ENCODE results near the gene DNAAF8. TPM values are rescaled to one million over a fixed set of nuclear protein-coding genes. Genes with fewer than 3 reads are reported as not detected.

DNAAF8 gene
- total RNA-seq, 1 donor, result 1.1 TPM

DNA sequence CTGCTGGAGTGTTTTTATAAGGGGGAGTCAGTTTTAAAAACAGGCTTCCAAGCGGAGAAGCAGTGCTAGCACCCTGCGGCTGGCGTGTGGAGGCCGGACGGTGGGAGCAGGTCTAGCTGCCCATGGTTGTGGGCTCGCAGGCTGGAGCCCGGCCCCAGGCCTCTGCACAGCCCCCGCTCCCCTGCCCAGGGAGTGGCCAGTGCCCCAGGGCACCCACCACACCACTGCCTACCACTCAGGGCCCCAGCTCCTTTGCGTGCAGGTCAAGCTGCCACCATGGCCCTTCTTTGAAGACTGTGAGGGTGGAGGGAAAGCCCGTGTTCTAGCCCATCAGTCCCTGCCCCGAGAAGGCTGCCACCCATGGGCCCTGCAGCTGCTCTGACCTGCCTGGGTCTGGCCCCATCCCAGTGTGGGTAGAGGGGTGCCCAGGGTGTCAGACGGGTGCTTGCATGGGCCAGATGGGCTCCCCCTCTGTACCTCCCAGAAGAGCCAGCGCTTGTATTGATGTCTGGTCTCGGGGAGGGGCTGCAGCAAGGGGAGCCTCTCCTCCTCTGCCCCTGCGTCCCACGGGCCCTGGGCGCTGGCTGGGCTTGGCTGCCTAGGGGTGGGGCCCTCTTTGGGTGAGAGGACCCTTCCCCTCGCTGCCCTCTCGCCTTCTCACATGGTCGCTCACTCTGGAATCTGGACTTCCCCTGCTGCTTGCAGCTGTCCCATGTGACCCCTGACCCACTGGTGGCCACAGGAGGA is 42.5 kb upstream of the DNAAF8 start:
- Histone ChIP-seq H3K79me2 (ENCODE audit: insufficient read depth, low read length) (peaks cover 9% of the 10 kb centered on the region), H3K27me3 (ENCODE audit: insufficient read depth, low read length) (no peaks in the 10 kb centered on the region), H3K4me1 (ENCODE audit: insufficient read depth, low read length) (peaks cover 15% of the 10 kb centered on the region), H3K4me3 (ENCODE audit: insufficient read depth, low read length) (no peak overlapping the region), H3K9me3 (ENCODE audit: low read depth, low read length) (no peaks in the 10 kb centered on the region), H4K20me1 (ENCODE audit: insufficient read depth, low read length) (peaks cover 16% of the 10 kb centered on the region), H3K4me2 (ENCODE audit: insufficient read depth, low read length) (no peak overlapping the region), H3K27ac (ENCODE audit: low read depth, low read length) (no peak overlapping the region), H2AFZ (ENCODE audit: low read length) (no peak overlapping the region), H3K36me3 (ENCODE audit: insufficient read depth, low read length) (peaks cover 22% of the 10 kb centered on the region)
- peak; percentile 90 for DNase-seq (ENCODE audit: insufficient read length, low spot score, missing footprints)
- TF ChIP-seq, protein P1, sequence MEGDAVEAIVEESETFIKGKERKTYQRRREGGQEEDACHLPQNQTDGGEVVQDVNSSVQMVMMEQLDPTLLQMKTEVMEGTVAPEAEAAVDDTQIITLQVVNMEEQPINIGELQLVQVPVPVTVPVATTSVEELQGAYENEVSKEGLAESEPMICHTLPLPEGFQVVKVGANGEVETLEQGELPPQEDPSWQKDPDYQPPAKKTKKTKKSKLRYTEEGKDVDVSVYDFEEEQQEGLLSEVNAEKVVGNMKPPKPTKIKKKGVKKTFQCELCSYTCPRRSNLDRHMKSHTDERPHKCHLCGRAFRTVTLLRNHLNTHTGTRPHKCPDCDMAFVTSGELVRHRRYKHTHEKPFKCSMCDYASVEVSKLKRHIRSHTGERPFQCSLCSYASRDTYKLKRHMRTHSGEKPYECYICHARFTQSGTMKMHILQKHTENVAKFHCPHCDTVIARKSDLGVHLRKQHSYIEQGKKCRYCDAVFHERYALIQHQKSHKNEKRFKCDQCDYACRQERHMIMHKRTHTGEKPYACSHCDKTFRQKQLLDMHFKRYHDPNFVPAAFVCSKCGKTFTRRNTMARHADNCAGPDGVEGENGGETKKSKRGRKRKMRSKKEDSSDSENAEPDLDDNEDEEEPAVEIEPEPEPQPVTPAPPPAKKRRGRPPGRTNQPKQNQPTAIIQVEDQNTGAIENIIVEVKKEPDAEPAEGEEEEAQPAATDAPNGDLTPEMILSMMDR (IDR thresholded peaks at IDR 0.05; ENCODE audit: extremely low read depth, low read depth, low read length), result no peak

GRCh38 chr16:4692460-4693295 is 41.7 kb upstream of the DNAAF8 start:
- peak overlapping the region; percentile 92 for H3K4me3 ChIP-seq (ENCODE audit: insufficient read depth, low read length)
- H3K4me1 ChIP-seq (ENCODE audit: insufficient read depth, low read length), result peaks cover 15% of the 10 kb centered on the region
- H2AFZ ChIP-seq (ENCODE audit: low read length), result no peak overlapping the region
- no peaks in the 10 kb centered on the region for H3K27me3 ChIP-seq (ENCODE audit: insufficient read depth, low read length)
- H3K36me3 ChIP-seq (ENCODE audit: insufficient read depth, low read length), result peaks cover 26% of the 10 kb centered on the region
- peaks cover 9% of the 10 kb centered on the region for H3K79me2 ChIP-seq (ENCODE audit: insufficient read depth, low read length)
- peak overlapping the region; percentile 82 for H3K4me2 ChIP-seq (ENCODE audit: insufficient read depth, low read length)
- H3K9me3 ChIP-seq (ENCODE audit: low read depth, low read length), result no peaks in the 10 kb centered on the region
- peak; percentile 92 for DNase-seq (ENCODE audit: insufficient read length, low spot score, missing footprints)
- peak overlapping the region; percentile 39 for H3K27ac ChIP-seq (ENCODE audit: low read depth, low read length)
- H4K20me1 ChIP-seq (ENCODE audit: insufficient read depth, low read length), result peaks cover 16% of the 10 kb centered on the region
- TF ChIP-seq, protein P1 (IDR thresholded peaks at IDR 0.05; ENCODE audit: extremely low read depth, low read depth, low read length), result no peak

DNA sequence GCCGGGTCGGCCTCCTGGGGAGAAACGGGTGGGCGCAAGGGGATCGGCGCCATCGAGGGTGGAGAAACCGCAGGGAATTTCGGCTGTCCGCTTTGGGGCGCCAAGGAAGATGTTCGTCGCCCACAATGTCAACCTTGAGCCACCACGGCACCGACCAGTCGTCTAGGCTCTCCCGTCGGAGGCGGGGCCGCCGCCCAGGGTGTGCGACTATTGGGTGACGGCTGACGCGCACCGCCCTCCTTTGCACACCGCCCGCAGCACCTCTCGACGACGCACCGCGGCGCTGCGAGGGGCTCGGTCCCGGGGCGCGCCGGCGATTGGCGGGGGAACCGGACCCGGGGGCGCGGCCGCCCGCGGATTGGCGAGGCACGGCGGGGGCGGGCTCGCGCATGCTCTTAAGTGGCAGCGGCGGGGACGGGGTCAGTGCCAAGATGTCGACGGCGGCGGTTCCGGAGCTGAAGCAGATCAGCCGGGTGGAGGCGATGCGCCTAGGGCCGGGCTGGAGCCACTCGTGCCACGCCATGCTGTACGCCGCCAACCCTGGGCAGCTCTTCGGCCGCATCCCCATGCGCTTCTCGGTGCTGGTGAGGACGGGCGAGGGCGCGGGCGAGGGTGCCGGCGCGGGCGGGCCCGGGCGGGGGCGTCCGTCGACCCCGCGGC is 40.9 kb upstream of the DNAAF8 start, which contains the start of gene NUDT16L1:
Gene NUDT16L1 (plus strand): TSS at position 267 of the 660 bp plus-strand sequence. CDS start 165 bp downstream, at position 432.
- no peaks in the 10 kb centered on the region for H3K27me3 ChIP-seq (ENCODE audit: insufficient read depth, low read length)
- peak within 1 kb of the TSS; percentile 92 for H3K4me3 ChIP-seq (ENCODE audit: insufficient read depth, low read length)
- peaks cover 9% of the 10 kb centered on the region for H3K79me2 ChIP-seq (ENCODE audit: insufficient read depth, low read length)
- peaks cover 15% of the 10 kb centered on the region for H3K4me1 ChIP-seq (ENCODE audit: insufficient read depth, low read length)
- H4K20me1 ChIP-seq (ENCODE audit: insufficient read depth, low read length), result peaks cover 16% of the 10 kb centered on the region
- H3K27ac ChIP-seq (ENCODE audit: low read depth, low read length), result peak within 1 kb of the TSS; percentile 56
- no peak within 1 kb of the TSS for H2AFZ ChIP-seq (ENCODE audit: low read length)
- DNase-seq (ENCODE audit: insufficient read length, low spot score, missing footprints), result peak; percentile 100
- H3K9me3 ChIP-seq (ENCODE audit: low read depth, low read length), result no peaks in the 10 kb centered on the region
- H3K4me2 ChIP-seq (ENCODE audit: insufficient read depth, low read length), result peak within 1 kb of the TSS; percentile 82
- H3K36me3 ChIP-seq (ENCODE audit: insufficient read depth, low read length), result peaks cover 26% of the 10 kb centered on the region
- TF ChIP-seq, protein P1 (IDR thresholded peaks at IDR 0.05; ENCODE audit: extremely low read depth, low read depth, low read length), result no peak
